H1 (cell line): ENCODE data around the gene PSME1. TPM values are rescaled to one million over a fixed set of nuclear protein-coding genes. Genes with fewer than 3 reads are reported as not detected.
A peak's percentile ranks its signal among the peaks of the same experiment; 100 is the strongest.

Source experiments
- BCL11A ChIP-seq, 2 experiments: IDR thresholded peaks; one replicate each; pipeline ENCODE4 v1.6.1; 2011; ENCODE audit warnings: low read depth in 2 of 2, low read length in 2 of 2, mild to moderate bottlenecking in 2 of 2
- CEBPB ChIP-seq: IDR thresholded peaks from 2 replicates; pipeline ENCODE4 v1.6.1; 2012; ENCODE audit warnings: low read depth, low read length
- SP4 ChIP-seq: IDR thresholded peaks from 2 replicates; pipeline ENCODE4 v1.6.1; 2012; ENCODE audit warnings: low read length, inconsistent platforms
- polyA plus RNA-seq, 7 experiments: library from polyadenylated mRNA; depleted of rRNA in 3 of 7; stranded (reverse) in 5 of 7; unstranded in 2 of 7; fragments of >200 nt in 5 of 7; fragments of 200-250 nt in 2 of 7; gene quantifications; 1 replicate in 5 of 7; 2 replicates in 1 of 7; 4 replicates in 1 of 7; pipeline versions ENCODE4 v1.2.1 to v1.2.3, GENCODE V29; 2011 to 2013; ENCODE audit warnings: missing spikeins in 2 of 7, mixed read lengths in 2 of 7
- total RNA-seq: library from RNA; stranded (reverse); fragmentation: NEBNext Ultra II Directional; extraction: Animal tissue kit (Norgen Biotek cat#: 25700); gene quantifications from 2 replicates; pipeline ENCODE4 v1.2.1, GENCODE V29; 2021
- TF ChIP-seq, protein P1 (sequence below): IDR thresholded peaks from 2 replicates; pipeline ENCODE4 v1.6.1; 2012; ENCODE audit warnings: low read length, inconsistent platforms
- TF ChIP-seq, protein P2 (sequence below): IDR thresholded peaks from 2 replicates; pipeline ENCODE4 v1.6.1; 2012; ENCODE audit warnings: inconsistent platforms
- TF ChIP-seq, protein P3 (sequence below): IDR thresholded peaks from 2 replicates; pipeline ENCODE4 v1.6.1; 2011; ENCODE audit warnings: low read length, improper control_type of control experiment

Gene PSME1
- total and polyA plus RNA-seq, 2 of the 8 experiments (the other 6 are each of a cell fraction or from before 2014, with no cell fraction given): 74.9 to 85.9 TPM

DNA sequence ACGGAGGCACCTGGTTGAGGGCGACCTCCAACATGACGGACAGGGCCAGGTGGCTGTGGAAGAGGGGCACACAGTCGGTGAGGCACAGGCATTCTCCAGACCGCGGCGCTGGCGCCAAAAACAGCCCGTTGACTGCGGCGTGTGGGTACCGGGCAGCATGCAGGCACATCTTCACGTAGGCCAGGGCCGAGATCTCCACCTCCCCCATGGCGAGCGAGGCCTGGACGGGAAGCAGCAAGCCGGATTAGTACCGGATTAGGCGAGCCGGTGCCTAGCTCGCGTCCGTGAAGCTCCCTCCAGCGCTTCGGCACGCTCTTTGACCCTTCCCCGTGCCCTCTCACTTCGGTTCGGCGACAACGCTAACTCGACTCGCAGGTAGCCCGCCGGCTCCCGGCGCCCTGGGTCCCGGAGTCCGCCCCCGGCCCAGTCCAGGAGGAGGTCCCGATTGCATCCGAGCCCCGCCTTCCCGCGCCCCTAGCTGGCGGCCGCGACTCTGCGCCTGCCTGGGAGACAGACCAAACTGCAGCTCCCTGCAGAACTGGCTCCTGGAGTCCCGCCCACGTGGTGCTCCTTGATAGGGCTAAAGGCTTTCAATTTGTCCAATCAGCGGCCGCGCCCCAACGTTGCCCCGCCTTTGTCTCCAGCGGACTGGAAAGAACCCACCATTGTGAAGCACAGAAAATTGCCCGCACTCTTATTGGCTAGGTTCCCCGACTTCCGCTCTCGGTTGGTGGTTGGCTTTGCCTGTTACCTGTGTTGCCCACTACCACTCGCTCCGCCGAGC, 5.3 kb downstream of the PSME1 start, which contains the start of gene EMC9 (continued):
- TF ChIP-seq, protein P1, sequence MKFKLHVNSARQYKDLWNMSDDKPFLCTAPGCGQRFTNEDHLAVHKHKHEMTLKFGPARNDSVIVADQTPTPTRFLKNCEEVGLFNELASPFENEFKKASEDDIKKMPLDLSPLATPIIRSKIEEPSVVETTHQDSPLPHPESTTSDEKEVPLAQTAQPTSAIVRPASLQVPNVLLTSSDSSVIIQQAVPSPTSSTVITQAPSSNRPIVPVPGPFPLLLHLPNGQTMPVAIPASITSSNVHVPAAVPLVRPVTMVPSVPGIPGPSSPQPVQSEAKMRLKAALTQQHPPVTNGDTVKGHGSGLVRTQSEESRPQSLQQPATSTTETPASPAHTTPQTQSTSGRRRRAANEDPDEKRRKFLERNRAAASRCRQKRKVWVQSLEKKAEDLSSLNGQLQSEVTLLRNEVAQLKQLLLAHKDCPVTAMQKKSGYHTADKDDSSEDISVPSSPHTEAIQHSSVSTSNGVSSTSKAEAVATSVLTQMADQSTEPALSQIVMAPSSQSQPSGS: peak; percentile 95
- TF ChIP-seq SP4 (peak; percentile 74; the same call in 1 of the 2 replicates), CEBPB (0 out of 2 replicates have a peak, but pooled peaks have one; percentile 24), BCL11A (IDR thresholded peaks at IDR 0.05; ENCODE audit: low read depth in 2 of 2, low read length in 2 of 2) (no peak)
- TF ChIP-seq, protein P2, sequence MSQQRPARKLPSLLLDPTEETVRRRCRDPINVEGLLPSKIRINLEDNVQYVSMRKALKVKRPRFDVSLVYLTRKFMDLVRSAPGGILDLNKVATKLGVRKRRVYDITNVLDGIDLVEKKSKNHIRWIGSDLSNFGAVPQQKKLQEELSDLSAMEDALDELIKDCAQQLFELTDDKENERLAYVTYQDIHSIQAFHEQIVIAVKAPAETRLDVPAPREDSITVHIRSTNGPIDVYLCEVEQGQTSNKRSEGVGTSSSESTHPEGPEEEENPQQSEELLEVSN: 0 out of 2 replicates have a peak, but pooled peaks have one; percentile 41
- TF ChIP-seq, protein P3, sequence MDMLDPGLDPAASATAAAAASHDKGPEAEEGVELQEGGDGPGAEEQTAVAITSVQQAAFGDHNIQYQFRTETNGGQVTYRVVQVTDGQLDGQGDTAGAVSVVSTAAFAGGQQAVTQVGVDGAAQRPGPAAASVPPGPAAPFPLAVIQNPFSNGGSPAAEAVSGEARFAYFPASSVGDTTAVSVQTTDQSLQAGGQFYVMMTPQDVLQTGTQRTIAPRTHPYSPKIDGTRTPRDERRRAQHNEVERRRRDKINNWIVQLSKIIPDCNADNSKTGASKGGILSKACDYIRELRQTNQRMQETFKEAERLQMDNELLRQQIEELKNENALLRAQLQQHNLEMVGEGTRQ: peak; percentile 76
